ENCODE measurements around the gene OR6M1. TPM values are rescaled to one million over a fixed set of nuclear protein-coding genes. Genes with fewer than 3 reads are reported as not detected.
A peak's percentile ranks its signal among the peaks of the same experiment; 100 is the strongest.

The OR6M1 gene
- total RNA-seq, 2 donors from 2014 or later: not detected

GRCh38 chr11:123783536-123783935, 22.6 kb downstream of the OR6M1 start:
- Histone ChIP-seq H3K27ac (ENCODE audit: low read depth, low read length) (no peak overlapping the region), H3K4me1 (ENCODE audit: control insufficient read depth, insufficient read depth, low read length) (peaks cover 3% of the 10 kb centered on the region), H3K9me3 (ENCODE audit: control insufficient read depth, low read length) (peaks cover 63% of the 10 kb centered on the region), H3K9ac (ENCODE audit: extremely low read depth, low read length, poor library complexity, severe bottlenecking) (no peak overlapping the region), H3K27me3 (ENCODE audit: control insufficient read depth, insufficient read depth, low read length, poor library complexity, severe bottlenecking) (no peaks in the 10 kb centered on the region), H3K36me3 (ENCODE audit: control insufficient read depth, insufficient read depth, low read length) (no peaks in the 10 kb centered on the region), H3K4me3 (ENCODE audit: low read length) (no peak overlapping the region)
- Mint-ChIP-seq H3K36me3 (ENCODE audit: low read depth) (peaks cover 12% of the 10 kb centered on the region), H3K9me3 (peaks cover 40% of the 10 kb centered on the region), H3K27me3 (ENCODE audit: insufficient read depth) (peaks cover 1% of the 10 kb centered on the region), H3K4me1 (peaks cover 7% of the 10 kb centered on the region), H3K27ac (no peak overlapping the region), H3K4me3 (no peak overlapping the region)
- no peak for DNase-seq
- WGBS, 2 experiments (ENCODE audit: insufficient coverage in 1 of 2, insufficient read length in 1 of 2): 83 to 95% methylated on average over 1 of the region's 1 CpG
- no peak for TF ChIP-seq CTCF (conservative IDR thresholded peaks at IDR 0.05)

- Mint-ChIP-seq H3K36me3 (ENCODE audit: low read depth) (peaks cover 2% of the 10 kb centered on the region), H3K27ac (no peak overlapping the region), H3K9me3 (peaks cover 20% of the 10 kb centered on the region), H3K4me1 (peaks cover 28% of the 10 kb centered on the region), H3K4me3 (no peak overlapping the region), H3K27me3 (ENCODE audit: insufficient read depth) (peaks cover 1% of the 10 kb centered on the region)
- no peak overlapping the region for H3K9ac ChIP-seq (ENCODE audit: extremely low read depth, low read length, poor library complexity, severe bottlenecking)
- H3K4me3 ChIP-seq (ENCODE audit: low read length): no peak overlapping the region
- no peaks in the 10 kb centered on the region for H3K27me3 ChIP-seq (ENCODE audit: control insufficient read depth, insufficient read depth, low read length, poor library complexity, severe bottlenecking)
- no peak for DNase-seq
- H3K27ac ChIP-seq (ENCODE audit: low read depth, low read length): no peak overlapping the region
- H3K36me3 ChIP-seq (ENCODE audit: control insufficient read depth, insufficient read depth, low read length): no peaks in the 10 kb centered on the region
- TF ChIP-seq CTCF (conservative IDR thresholded peaks at IDR 0.05): no peak
- H3K9me3 ChIP-seq (ENCODE audit: control insufficient read depth, low read length): peaks cover 44% of the 10 kb centered on the region
- 90% methylated on average over 1 of the region's 1 CpG; no CpG with 5 or more reads in 1 of the 2 experiments for WGBS, 2 experiments (ENCODE audit: insufficient coverage in 1 of 2, insufficient read length in 1 of 2)
- peaks cover 3% of the 10 kb centered on the region for H3K4me1 ChIP-seq (ENCODE audit: control insufficient read depth, insufficient read depth, low read length)
Observed at GRCh38 chr11:123778511-123778910, 27.6 kb downstream of the OR6M1 start.

GRCh38 chr11:123775715-123776549, 30.2 kb downstream of the OR6M1 start:
- no peak overlapping the region for H3K27ac ChIP-seq (ENCODE audit: low read depth, low read length)
- peaks cover 26% of the 10 kb centered on the region for H3K4me1 Mint-ChIP-seq
- peaks cover 46% of the 10 kb centered on the region for H3K9me3 ChIP-seq (ENCODE audit: control insufficient read depth, low read length)
- H3K4me3 Mint-ChIP-seq: no peak overlapping the region
- H3K4me1 ChIP-seq (ENCODE audit: control insufficient read depth, insufficient read depth, low read length): peaks cover under 1% of the 10 kb centered on the region
- H3K4me3 ChIP-seq (ENCODE audit: low read length): peak overlapping the region; percentile 36
- no peaks in the 10 kb centered on the region for H3K36me3 ChIP-seq (ENCODE audit: control insufficient read depth, insufficient read depth, low read length)
- WGBS, 2 experiments (ENCODE audit: insufficient coverage in 1 of 2, insufficient read length in 1 of 2): 36 to 42% methylated on average over 2 to 3 of the region's 4 CpGs
- DNase-seq: peak; percentile 47
- no peaks in the 10 kb centered on the region for H3K36me3 Mint-ChIP-seq (ENCODE audit: low read depth)
- H3K9ac ChIP-seq (ENCODE audit: extremely low read depth, low read length, poor library complexity, severe bottlenecking): no peak overlapping the region
- H3K27ac Mint-ChIP-seq: peak overlapping the region; percentile 69
- peaks cover 17% of the 10 kb centered on the region for H3K9me3 Mint-ChIP-seq
- H3K27me3 Mint-ChIP-seq (ENCODE audit: insufficient read depth): peaks cover 1% of the 10 kb centered on the region
- no peaks in the 10 kb centered on the region for H3K27me3 ChIP-seq (ENCODE audit: control insufficient read depth, insufficient read depth, low read length, poor library complexity, severe bottlenecking)
- no peak for TF ChIP-seq CTCF (conservative IDR thresholded peaks at IDR 0.05)
